H9 (cell line): Measurements from ENCODE around the gene CCDC126. TPM values are rescaled to one million over a fixed set of nuclear protein-coding genes. Genes with fewer than 3 reads are reported as not detected.

Source experiments
- DNase-seq: peaks from one replicate; pipeline ENCODE4 v3.0.0-alpha.2; 2017
- H2AFZ ChIP-seq: one replicate; pipeline ENCODE4 v1.6.1; 2013; ENCODE audit warnings: mild to moderate bottlenecking, low read length, control low read depth, moderate library complexity
- H2AK5ac ChIP-seq: 2 replicates; pipeline ENCODE4 v1.6.1; 2013; ENCODE audit warnings: low read length, control low read depth, mixed read lengths; ENCODE audit not compliant: insufficient read length
- H2BK120ac ChIP-seq: one replicate; pipeline ENCODE4 v1.6.1; 2013; ENCODE audit warnings: low read depth, mild to moderate bottlenecking, low read length, control low read depth, inconsistent platforms; ENCODE audit not compliant: poor library complexity, severe bottlenecking
- H2BK12ac ChIP-seq: 2 replicates; pipeline ENCODE4 v1.6.1; 2013; ENCODE audit warnings: low read length, control low read depth, mixed read lengths, low read depth; ENCODE audit not compliant: insufficient read length
- H2BK15ac ChIP-seq: 2 replicates; pipeline ENCODE4 v1.6.1; 2013; ENCODE audit warnings: low read depth, low read length, control low read depth
- H2BK20ac ChIP-seq: one replicate; pipeline ENCODE4 v1.6.1; 2013; ENCODE audit warnings: low read depth, mild to moderate bottlenecking, low read length, control low read depth, inconsistent platforms; ENCODE audit not compliant: poor library complexity, severe bottlenecking
- H2BK5ac ChIP-seq: 2 replicates; pipeline ENCODE4 v1.6.1; 2013; ENCODE audit warnings: low read length, control low read depth, mixed read lengths; ENCODE audit not compliant: insufficient read length
- H3K14ac ChIP-seq: 2 replicates; pipeline ENCODE4 v1.6.1; 2013; ENCODE audit warnings: low read length, control low read depth; ENCODE audit not compliant: insufficient read depth
- H3K18ac ChIP-seq: 2 replicates; pipeline ENCODE4 v1.6.1; 2013; ENCODE audit warnings: low read depth, mild to moderate bottlenecking, mixed read lengths, low read length, control low read depth; ENCODE audit not compliant: insufficient read length
- H3K23ac ChIP-seq: 2 replicates; pipeline ENCODE4 v1.6.1; 2013; ENCODE audit warnings: low read length, control low read depth, mixed read lengths, low read depth; ENCODE audit not compliant: insufficient read length
- H3K23me2 ChIP-seq: 2 replicates; pipeline ENCODE4 v1.6.1; 2013; ENCODE audit warnings: low read depth, mild to moderate bottlenecking, mixed read lengths, low read length, control low read depth; ENCODE audit not compliant: insufficient read length, poor library complexity, severe bottlenecking
- H3K27ac ChIP-seq: 2 replicates; pipeline ENCODE4 v1.5.1; 2013; ENCODE audit warnings: low read length, control low read depth, mixed read lengths, low read depth; ENCODE audit not compliant: insufficient read length
- H3K27me3 ChIP-seq: 2 replicates; pipeline ENCODE4 v1.6.1; 2013; ENCODE audit warnings: low read length, control low read depth, inconsistent platforms; ENCODE audit not compliant: insufficient read depth
- H3K4ac ChIP-seq: 2 replicates; pipeline ENCODE4 v1.6.1; 2013; ENCODE audit warnings: low read depth, mild to moderate bottlenecking, control low read depth, inconsistent platforms, low read length, moderate library complexity
- H3K4me1 ChIP-seq: 2 replicates; pipeline ENCODE4 v1.6.1; 2013; ENCODE audit warnings: low read length, control low read depth, inconsistent platforms; ENCODE audit not compliant: insufficient read depth
- H3K4me2 ChIP-seq: 2 replicates; pipeline ENCODE4 v1.6.1; 2013; ENCODE audit warnings: low read length, control low read depth, mixed read lengths; ENCODE audit not compliant: insufficient read length, insufficient read depth
- H3K56ac ChIP-seq: 2 replicates; pipeline ENCODE4 v1.6.1; 2013; ENCODE audit warnings: low read depth, mild to moderate bottlenecking, mixed read lengths, low read length, control low read depth; ENCODE audit not compliant: insufficient read length
- H3K79me1 ChIP-seq: 2 replicates; pipeline ENCODE4 v1.6.1; 2013; ENCODE audit warnings: low read depth, mild to moderate bottlenecking, moderate library complexity, low read length, control low read depth, inconsistent platforms; ENCODE audit not compliant: insufficient read depth, poor library complexity, severe bottlenecking
- H3K79me2 ChIP-seq: 2 replicates; pipeline ENCODE4 v1.6.1; 2013; ENCODE audit warnings: low read length, control low read depth, inconsistent platforms; ENCODE audit not compliant: insufficient read depth
- H3K9ac ChIP-seq: 2 replicates; pipeline ENCODE4 v1.6.1; 2013; ENCODE audit warnings: low read length, control low read depth, mixed read lengths; ENCODE audit not compliant: insufficient read length; ENCODE audit errors: extremely low read depth
- H3K9me3 ChIP-seq: one replicate; pipeline ENCODE4 v1.6.1; 2013; ENCODE audit warnings: low read depth, low read length, inconsistent platforms; ENCODE audit not compliant: control insufficient read depth
- H3T11ph ChIP-seq: one replicate; pipeline ENCODE4 v1.6.1; 2013; ENCODE audit warnings: mild to moderate bottlenecking, low read length, control low read depth, inconsistent platforms
- H4K20me1 ChIP-seq: one replicate; pipeline ENCODE4 v1.6.1; 2013; ENCODE audit not compliant: control insufficient read depth, insufficient read length, insufficient read depth
- H4K5ac ChIP-seq: 2 replicates; pipeline ENCODE4 v1.6.1; 2013; ENCODE audit warnings: low read depth, mild to moderate bottlenecking, mixed read lengths, low read length, control low read depth; ENCODE audit not compliant: insufficient read length
- H4K8ac ChIP-seq: replicated peaks from 2 replicates; pipeline ENCODE4 v1.6.1; 2013; ENCODE audit warnings: low read length, control low read depth, mixed read lengths, low read depth; ENCODE audit not compliant: insufficient read length
- H4K91ac ChIP-seq: 2 replicates; pipeline ENCODE4 v1.6.1; 2013; ENCODE audit warnings: low read depth, mild to moderate bottlenecking, moderate library complexity, mixed read lengths, low read length, control low read depth; ENCODE audit not compliant: insufficient read length
- H3K27ac Mint-ChIP-seq, 3 experiments: 2 replicates in 2 of 3; 3 replicates in 1 of 3; pipeline ENCODE4 v1.8.0; 2020 to 2021; ENCODE audit warnings: mixed read lengths in 3 of 3, mild to moderate bottlenecking in 1 of 3, moderate library complexity in 1 of 3
- H3K27me3 Mint-ChIP-seq: 2 replicates; pipeline ENCODE4 v1.8.0; 2021; ENCODE audit warnings: low read depth, mild to moderate bottlenecking, moderate library complexity, mixed read lengths
- H3K36me3 Mint-ChIP-seq, 3 experiments: 2 replicates in 2 of 3; 3 replicates in 1 of 3; pipeline ENCODE4 v1.8.0; 2020 to 2021; ENCODE audit warnings: low read depth in 3 of 3, mixed read lengths in 3 of 3; ENCODE audit not compliant: insufficient read depth in 1 of 3
- H3K4me1 Mint-ChIP-seq, 2 experiments: 2 replicates each; pipeline ENCODE4 v1.8.0; 2020; ENCODE audit warnings: mixed read lengths in 2 of 2
- H3K4me3 Mint-ChIP-seq, 2 experiments: 2 replicates in 1 of 2; 3 replicates in 1 of 2; pipeline ENCODE4 v1.8.0; 2020 to 2021; ENCODE audit warnings: mild to moderate bottlenecking in 2 of 2, mixed read lengths in 2 of 2, moderate library complexity in 1 of 2
- H3K9me3 Mint-ChIP-seq, 2 experiments: 2 replicates in 1 of 2; 3 replicates in 1 of 2; pipeline ENCODE4 v1.8.0; 2020; ENCODE audit warnings: mild to moderate bottlenecking in 2 of 2, mixed read lengths in 2 of 2, moderate library complexity in 1 of 2
- CTCF ChIP-seq: fragments of 200-600 bp; sonication (generic); conservative IDR thresholded peaks from 3 replicates; pipeline ENCODE4 v1.8.0; 2021; ENCODE audit warnings: antibody characterized with exemption, mild to moderate bottlenecking
- total RNA-seq: library from RNA; stranded (reverse); gene quantifications from 2 replicates; pipeline ENCODE4 v1.2.1, GENCODE V29; 2021

The CCDC126 gene
- total RNA-seq, 1 experiment from 2014 or later = 4.0 TPM

GRCh38 chr7:23664122-23664521, 66.9 kb downstream of the CCDC126 start:
- H3K9ac ChIP-seq = no peak overlapping the region
- TF ChIP-seq CTCF = no peak
- no peak overlapping the region for H4K5ac ChIP-seq
- no peak overlapping the region for H2BK12ac ChIP-seq
- H3K4ac ChIP-seq = no peak overlapping the region
- no peak overlapping the region for H3K4me2 ChIP-seq
- no peak overlapping the region for H2BK15ac ChIP-seq
- peaks cover 3 to 5% (median 3%) of the 10 kb centered on the region in 3 experiments; a peak in 4 of 7 replicates for H3K36me3 Mint-ChIP-seq
- no peak overlapping the region for H3T11ph ChIP-seq
- no peak overlapping the region for H3K27ac Mint-ChIP-seq
- no peak for DNase-seq
- H4K20me1 ChIP-seq = no peaks in the 10 kb centered on the region
- no peaks in the 10 kb centered on the region for H3K27me3 ChIP-seq
- no peaks in the 10 kb centered on the region for H3K79me1 ChIP-seq
- no peak overlapping the region for H4K8ac ChIP-seq
- H2AK5ac ChIP-seq = no peak overlapping the region
- H2BK20ac ChIP-seq = no peak overlapping the region
- no peak overlapping the region for H3K18ac ChIP-seq
- H3K9me3 Mint-ChIP-seq = peaks cover 4 to 11% of the 10 kb centered on the region in 2 experiments
- H3K27me3 Mint-ChIP-seq = peaks cover 2% of the 10 kb centered on the region; the same call in 1 of the 2 replicates
- H3K23me2 ChIP-seq = no peaks in the 10 kb centered on the region
- H2BK120ac ChIP-seq = no peak overlapping the region
- H2AFZ ChIP-seq = no peak overlapping the region
- H3K56ac ChIP-seq = no peak overlapping the region
- H4K91ac ChIP-seq = no peak overlapping the region
- H3K23ac ChIP-seq = no peak overlapping the region
- H3K14ac ChIP-seq = no peak overlapping the region
- peaks cover 28 to 31% of the 10 kb centered on the region in 2 experiments for H3K4me1 Mint-ChIP-seq
- H2BK5ac ChIP-seq = no peak overlapping the region
- peaks cover 7% of the 10 kb centered on the region; the same call in 1 of the 2 replicates for H3K4me1 ChIP-seq
- H3K9me3 ChIP-seq = no peaks in the 10 kb centered on the region
- H3K27ac ChIP-seq = no peak overlapping the region
- no peaks in the 10 kb centered on the region for H3K79me2 ChIP-seq
- H3K4me3 Mint-ChIP-seq = no peak overlapping the region
